H1 (cell line): ENCODE results near the gene PLXNA3. TPM values are rescaled to one million over a fixed set of nuclear protein-coding genes. Genes with fewer than 3 reads are reported as not detected.

ENCODE experiments used
- CTCF ChIA-PET: fragments of 300-600 bp; sonication (Branson Sonifier 250); formaldehyde crosslinking; loops from one replicate; lab custom pipeline; 2021; ENCODE audit not compliant: partially characterized antibody; lab: Charles Lee
- POLR2A ChIA-PET: fragments of 300-600 bp; sonication (Branson Sonifier 250); formaldehyde crosslinking; loops from one replicate; lab custom pipeline; 2021; ENCODE audit warnings: inconsistent platforms; ENCODE audit not compliant: partially characterized antibody; lab: Charles Lee
- DNase-seq, 2 experiments: peaks; one replicate each; pipeline versions ENCODE4 v3.0.0 to v3.0.0-alpha.2; 2010 to 2022; ENCODE audit warnings: low spot score in 2 of 2, low read depth in 1 of 2, mixed read lengths in 1 of 2
- FAIRE-seq: peaks from 2 replicates; lab custom pipeline; 2011; peaks lifted over from hg19 to GRCh38; lab: Jason Lieb, UNC
- H2AFZ ChIP-seq: 2 replicates; pipeline ENCODE4 v1.8.1; 2012; ENCODE audit warnings: low read length, inconsistent platforms
- H2AK5ac ChIP-seq: 2 replicates; pipeline ENCODE4 v1.6.1; 2013; ENCODE audit warnings: low read depth, low read length
- H2BK120ac ChIP-seq: replicated peaks from 2 replicates; pipeline ENCODE3; 2013; ENCODE audit warnings: low read depth, low read length, inconsistent platforms
- H2BK12ac ChIP-seq: 2 replicates; pipeline ENCODE4 v1.6.1; 2013; ENCODE audit warnings: low read depth, low read length
- H2BK15ac ChIP-seq: 2 replicates; pipeline ENCODE4 v1.6.1; 2013; ENCODE audit warnings: low read length
- H2BK20ac ChIP-seq: 2 replicates; pipeline ENCODE4 v1.6.1; 2013; ENCODE audit warnings: low read length
- H2BK5ac ChIP-seq: 2 replicates; pipeline ENCODE4 v1.6.1; 2013; ENCODE audit warnings: low read depth, low read length
- H3K14ac ChIP-seq: 2 replicates; pipeline ENCODE4 v1.6.1; 2013; ENCODE audit warnings: inconsistent platforms; ENCODE audit not compliant: insufficient read length
- H3K18ac ChIP-seq: 2 replicates; pipeline ENCODE4 v1.6.1; 2013; ENCODE audit warnings: low read length; ENCODE audit errors: extremely low read depth
- H3K23ac ChIP-seq: 2 replicates; pipeline ENCODE4 v1.6.1; 2013; ENCODE audit warnings: inconsistent platforms; ENCODE audit not compliant: insufficient read length
- H3K23me2 ChIP-seq: 2 replicates; pipeline ENCODE4 v1.6.1; 2013; ENCODE audit warnings: low read depth, low read length
- H3K27ac ChIP-seq: 2 replicates; pipeline ENCODE4 v1.6.1; 2011; ENCODE audit warnings: low read depth, low read length, inconsistent platforms
- H3K27me3 ChIP-seq, 4 experiments: replicated peaks in 1 of 4; 1 replicate in 1 of 4; 2 replicates in 3 of 4; pipeline versions ENCODE4 v1.6.1 to v1.8.1; 2011 to 2013; ENCODE audit warnings: low read length in 3 of 4, mild to moderate bottlenecking in 3 of 4, inconsistent platforms in 2 of 4, mixed read lengths in 2 of 4, moderate library complexity in 1 of 4; ENCODE audit not compliant: control insufficient read depth in 3 of 4, insufficient read depth in 3 of 4; ENCODE audit errors: extremely low read depth in 1 of 4
- H3K36me3 ChIP-seq, 4 experiments: 2 replicates each; pipeline versions ENCODE4 v1.6.1 to v1.8.1; 2011 to 2013; ENCODE audit warnings: mild to moderate bottlenecking in 4 of 4, low read length in 3 of 4, moderate library complexity in 2 of 4, control low read depth in 1 of 4, inconsistent platforms in 1 of 4; ENCODE audit not compliant: insufficient read depth in 4 of 4, control insufficient read depth in 2 of 4
- H3K4ac ChIP-seq: replicated peaks from 2 replicates; pipeline ENCODE3; 2013; ENCODE audit warnings: low read length, low read depth, mixed read lengths, inconsistent platforms; ENCODE audit not compliant: insufficient read length
- H3K4me1 ChIP-seq, 4 experiments: replicated peaks in 1 of 4; 1 replicate in 1 of 4; 2 replicates in 3 of 4; pipeline versions ENCODE4 v1.6.1 to v1.8.1; 2011 to 2013; ENCODE audit warnings: low read length in 3 of 4, inconsistent platforms in 2 of 4, mixed read lengths in 1 of 4; ENCODE audit not compliant: insufficient read depth in 4 of 4, control insufficient read depth in 3 of 4
- H3K4me2 ChIP-seq, 2 experiments: 2 replicates each; pipeline versions ENCODE4 v1.6.1 to v1.8.1; 2011 to 2013; ENCODE audit warnings: low read depth in 2 of 2, low read length in 2 of 2, control low read depth in 1 of 2, inconsistent platforms in 1 of 2, mild to moderate bottlenecking in 1 of 2; ENCODE audit not compliant: insufficient read depth in 1 of 2
- H3K4me3 ChIP-seq, 4 experiments: fragments of 200-600, 300-600 bp in 1 of 4; sonication (generic), shearing (Covaris generic), sonication (Bioruptor Twin) in 1 of 4; 2 replicates each; pipeline versions ENCODE4 v1.5.1 to v1.8.1; 2011 to 2016; ENCODE audit warnings: low read length in 4 of 4, low read depth in 3 of 4, control low read depth in 2 of 4, inconsistent platforms in 2 of 4, mild to moderate bottlenecking in 2 of 4, mixed read lengths in 1 of 4, moderate library complexity in 1 of 4; ENCODE audit not compliant: insufficient read depth in 2 of 4; ENCODE audit errors: extremely low read depth in 1 of 4
- H3K56ac ChIP-seq: replicated peaks from 2 replicates; pipeline ENCODE3; 2013; ENCODE audit warnings: low read depth, mild to moderate bottlenecking, mixed read lengths, low read length, inconsistent platforms; ENCODE audit not compliant: insufficient read length
- H3K79me1 ChIP-seq: 2 replicates; pipeline ENCODE4 v1.6.1; 2013; ENCODE audit warnings: low read depth, low read length, control low read depth
- H3K79me2 ChIP-seq, 2 experiments: 2 replicates each; pipeline versions ENCODE4 v1.6.1 to v1.8.1; 2012 to 2013; ENCODE audit warnings: low read length in 2 of 2, mild to moderate bottlenecking in 2 of 2, inconsistent platforms in 1 of 2; ENCODE audit not compliant: insufficient read depth in 2 of 2, control insufficient read depth in 1 of 2
- H3K9ac ChIP-seq, 4 experiments: replicated peaks in 1 of 4; 1 replicate in 1 of 4; 2 replicates in 3 of 4; pipeline versions ENCODE4 v1.6.1 to v1.8.1; 2011 to 2013; ENCODE audit warnings: low read depth in 3 of 4, low read length in 3 of 4, control low read depth in 2 of 4, mild to moderate bottlenecking in 2 of 4, moderate library complexity in 2 of 4, inconsistent platforms in 1 of 4; ENCODE audit errors: extremely low read depth in 1 of 4
- H3K9me3 ChIP-seq, 2 experiments: 2 replicates each; pipeline versions ENCODE4 v1.6.1 to v1.8.1; 2012 to 2013; ENCODE audit warnings: mild to moderate bottlenecking in 2 of 2, moderate library complexity in 2 of 2, control low read depth in 1 of 2, inconsistent platforms in 1 of 2, low read depth in 1 of 2, low read length in 1 of 2, mixed read lengths in 1 of 2; ENCODE audit not compliant: insufficient read depth in 2 of 2
- H4K20me1 ChIP-seq, 2 experiments: replicated peaks in 1 of 2; 2 replicates each; pipeline versions ENCODE3 to v1.8.1; 2011 to 2013; ENCODE audit warnings: inconsistent platforms in 2 of 2, low read length in 2 of 2, mild to moderate bottlenecking in 1 of 2; ENCODE audit not compliant: insufficient read depth in 2 of 2, control insufficient read depth in 1 of 2
- H4K5ac ChIP-seq: 2 replicates; pipeline ENCODE4 v1.6.1; 2013; ENCODE audit warnings: low read length, low read depth, mixed read lengths, inconsistent platforms; ENCODE audit not compliant: insufficient read length
- H4K8ac ChIP-seq: 2 replicates; pipeline ENCODE4 v1.8.0; 2013; ENCODE audit warnings: mild to moderate bottlenecking, moderate library complexity, low read length, inconsistent platforms; ENCODE audit not compliant: insufficient read depth; ENCODE audit errors: extremely low read depth
- H4K91ac ChIP-seq: replicated peaks from 2 replicates; pipeline ENCODE3; 2013; ENCODE audit warnings: low read length, mixed read lengths, inconsistent platforms; ENCODE audit not compliant: insufficient read length
- BACH1 ChIP-seq: IDR thresholded peaks from 2 replicates; pipeline ENCODE4 v1.6.1; 2012; ENCODE audit warnings: low read length, improper control_type of control experiment
- BCL11A ChIP-seq, 2 experiments: IDR thresholded peaks; one replicate each; pipeline ENCODE4 v1.6.1; 2011; ENCODE audit warnings: low read depth in 2 of 2, low read length in 2 of 2, mild to moderate bottlenecking in 2 of 2
- BRCA1 ChIP-seq: IDR thresholded peaks from 2 replicates; pipeline ENCODE4 v1.6.1; 2012; ENCODE audit warnings: low read depth, low read length, improper control_type of control experiment
- KDM1A ChIP-seq: fragments of 200-600, 300-600 bp; sonication (generic); IDR thresholded peaks from 2 replicates; pipeline ENCODE4 v1.7.1; 2016; ENCODE audit warnings: mild to moderate bottlenecking, low read length, borderline replicate concordance
- POU5F1 ChIP-seq: IDR thresholded peaks from 2 replicates; pipeline ENCODE4 v1.6.1; 2011; ENCODE audit warnings: low read depth, mild to moderate bottlenecking, low read length, moderate library complexity
- RAD21 ChIP-seq, 2 experiments: IDR thresholded peaks in 1 of 2; conservative IDR thresholded peaks in 1 of 2; 2 replicates each; pipeline ENCODE4 v1.6.1; 2011; ENCODE audit warnings: low read depth in 2 of 2, low read length in 2 of 2, improper control_type of control experiment in 1 of 2, inconsistent platforms in 1 of 2, mild to moderate bottlenecking in 1 of 2, moderate library complexity in 1 of 2
- RBBP5 ChIP-seq: IDR thresholded peaks from 2 replicates; pipeline ENCODE4 v1.7.1; 2012; ENCODE audit warnings: low read depth, mild to moderate bottlenecking, inconsistent platforms, low read length, moderate library complexity, borderline replicate concordance
- SIX5 ChIP-seq: IDR thresholded peaks from 2 replicates; pipeline ENCODE4 v1.6.1; 2011; ENCODE audit warnings: mild to moderate bottlenecking, low read depth, low read length
- SP4 ChIP-seq: IDR thresholded peaks from 2 replicates; pipeline ENCODE4 v1.6.1; 2012; ENCODE audit warnings: low read length, inconsistent platforms
- SRF ChIP-seq: IDR thresholded peaks from 2 replicates; pipeline ENCODE4 v1.6.1; 2011; ENCODE audit warnings: mild to moderate bottlenecking, low read depth, low read length, moderate library complexity
- TEAD4 ChIP-seq: IDR thresholded peaks from 2 replicates; pipeline ENCODE4 v1.6.1; 2012; ENCODE audit warnings: low read depth, low read length, inconsistent platforms, mixed read lengths
- WGBS, 2 experiments: shearing (Covaris generic) in 1 of 2; methylation state at CpG; one replicate each; pipeline versions ENCODE4 v1.1.6 to v1.1.7; 2013 to 2015; ENCODE audit warnings: low lambda C conversion rate in 2 of 2, mixed read lengths in 2 of 2, inconsistent platforms in 1 of 2, low coverage in 1 of 2, missing lambda C conversion rate in 1 of 2; ENCODE audit not compliant: insufficient replicate concordance in 2 of 2, insufficient coverage in 1 of 2, insufficient read length in 1 of 2; ENCODE audit errors: extremely low coverage in 1 of 2, missing lambda C conversion rate in 1 of 2; 5-methylcytosine and 5-hydroxymethylcytosine counted together
- polyA plus RNA-seq, 7 experiments: library from polyadenylated mRNA; depleted of rRNA in 3 of 7; stranded (reverse) in 5 of 7; unstranded in 2 of 7; fragments of >200 nt in 5 of 7; fragments of 200-250 nt in 2 of 7; gene quantifications; 1 replicate in 5 of 7; 2 replicates in 1 of 7; 4 replicates in 1 of 7; pipeline versions ENCODE4 v1.2.1 to v1.2.3, GENCODE V29; 2011 to 2013; ENCODE audit warnings: missing spikeins in 2 of 7, mixed read lengths in 2 of 7
- total RNA-seq: library from RNA; stranded (reverse); fragmentation: NEBNext Ultra II Directional; extraction: Animal tissue kit (Norgen Biotek cat#: 25700); gene quantifications from 2 replicates; pipeline ENCODE4 v1.2.1, GENCODE V29; 2021
- TF ChIP-seq, protein P1 (sequence below): IDR thresholded peaks from 2 replicates; pipeline ENCODE4 v1.6.1; 2011; ENCODE audit warnings: low read depth, mild to moderate bottlenecking, low read length; ENCODE audit not compliant: insufficient read depth

Gene PLXNA3
- total and polyA plus RNA-seq, 2 of the 8 experiments (the other 6 are each of a cell fraction or from before 2014, with no cell fraction given), result 10.7 to 18.2 TPM

DNA sequence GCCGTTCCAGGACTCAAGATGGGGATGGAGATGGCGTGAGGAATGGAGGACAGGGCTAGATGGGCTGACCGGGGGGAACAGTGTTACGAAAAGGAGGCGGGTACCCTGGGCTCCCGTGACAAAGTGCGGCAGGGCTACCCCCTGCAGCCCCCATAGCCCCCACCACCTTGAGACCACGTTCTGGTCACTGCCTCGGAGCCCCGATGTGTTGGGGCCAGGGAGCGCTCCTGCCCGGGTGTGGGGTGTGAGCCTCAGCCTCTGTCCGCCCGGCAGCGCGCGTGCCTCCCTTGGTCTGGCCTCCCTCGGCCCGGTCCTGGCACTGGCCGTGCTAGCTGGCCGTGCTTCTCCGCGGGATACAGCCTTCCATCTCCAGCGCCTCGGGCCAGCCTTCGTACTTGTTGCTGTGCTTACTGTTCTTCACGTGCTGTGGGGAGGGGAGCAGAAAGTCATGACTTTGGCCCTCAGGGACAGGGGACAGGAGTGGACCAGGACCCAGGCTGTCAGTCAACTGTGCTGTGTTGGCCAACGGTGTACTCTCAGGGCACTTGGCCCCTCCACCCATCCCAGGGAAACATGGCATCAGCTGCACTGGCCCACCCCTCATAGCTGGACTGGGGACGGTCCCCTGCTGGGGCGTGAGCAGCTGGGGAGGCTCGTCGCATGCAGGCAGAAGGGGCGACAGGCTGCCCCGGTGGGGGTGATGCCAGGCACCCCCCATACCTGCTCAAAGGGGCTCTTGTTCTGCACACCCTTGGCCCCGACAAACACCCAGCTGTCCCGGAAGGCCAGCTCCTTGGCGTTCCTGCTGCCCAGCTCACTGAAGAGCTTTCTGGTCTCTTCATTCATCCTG, 48.6 kb downstream of the PLXNA3 start:
- ChIA-PET CTCF (no interaction called here), POLR2A (interaction anchor here (0.9 to 1.6 kb wide), 2 partner anchors 41 to 109 kb away, joined by 3 to 4 read pairs; partner anchors contain the start of gene RPL10)
- H2BK15ac ChIP-seq, result no peak overlapping the region
- no peak overlapping the region for H3K4ac ChIP-seq
- FAIRE-seq, result no peak
- H3K27me3 ChIP-seq, result no peaks in the 10 kb centered on the region
- no peak overlapping the region for H4K91ac ChIP-seq
- no peak overlapping the region for H3K27ac ChIP-seq
- H2AFZ ChIP-seq, result no peak overlapping the region
- H4K20me1 ChIP-seq, result no peaks in the 10 kb centered on the region
- H3K56ac ChIP-seq, result no peak overlapping the region
- no peaks in the 10 kb centered on the region for H3K23me2 ChIP-seq
- no peak overlapping the region for H2BK20ac ChIP-seq
- H3K4me3 ChIP-seq, result no peak overlapping the region
- H3K79me2 ChIP-seq, result no peaks in the 10 kb centered on the region
- H3K4me1 ChIP-seq, result no peaks in the 10 kb centered on the region
- no peak overlapping the region for H3K14ac ChIP-seq
- no peak overlapping the region for H3K18ac ChIP-seq
- 88% methylated on average over 16 of the region's 37 CpGs; no CpG with 5 or more reads in 1 of the 2 experiments for WGBS, 2 experiments
- no peak overlapping the region for H3K23ac ChIP-seq
- no peak overlapping the region for H2AK5ac ChIP-seq
- H3K9me3 ChIP-seq, result no peaks in the 10 kb centered on the region
- no peak for DNase-seq
- no peak overlapping the region for H2BK12ac ChIP-seq
- no peak overlapping the region for H4K8ac ChIP-seq
- no peaks in the 10 kb centered on the region; a peak in 1 of 8 replicates for H3K36me3 ChIP-seq
- no peak overlapping the region for H2BK120ac ChIP-seq
- H2BK5ac ChIP-seq, result no peak overlapping the region
- no peak overlapping the region for H3K9ac ChIP-seq
- H3K4me2 ChIP-seq, result no peak overlapping the region
- H4K5ac ChIP-seq, result no peak overlapping the region
- no peaks in the 10 kb centered on the region for H3K79me1 ChIP-seq
- TF ChIP-seq BRCA1 (no peak), BACH1 (no peak), KDM1A (no peak), RBBP5 (no peak), RAD21 (IDR thresholded peaks at IDR 0.05 in 1 of 2, conservative IDR thresholded peaks at IDR 0.05 in 1 of 2; ENCODE audit: low read depth in 2 of 2, low read length in 2 of 2) (no peak), TEAD4 (no peak), SP4 (no peak), SRF (no peak), POU5F1 (no peak), BCL11A (IDR thresholded peaks at IDR 0.05; ENCODE audit: low read depth in 2 of 2, low read length in 2 of 2) (no peak), SIX5 (no peak)
- TF ChIP-seq, protein P1, sequence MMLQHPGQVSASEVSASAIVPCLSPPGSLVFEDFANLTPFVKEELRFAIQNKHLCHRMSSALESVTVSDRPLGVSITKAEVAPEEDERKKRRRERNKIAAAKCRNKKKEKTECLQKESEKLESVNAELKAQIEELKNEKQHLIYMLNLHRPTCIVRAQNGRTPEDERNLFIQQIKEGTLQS, result no peak
